Suprapubic skin (tissue), 4 donors: ENCODE data around the gene PREX1.

Experiments used
- CTCF ChIP-seq, 2 donors: fragments of 200-600 bp in 1 of 2; fragments of 450-650 bp in 1 of 2; sonication (generic) in 1 of 2; IDR thresholded peaks; one replicate each; pipeline ENCODE4 v1.5.1; 2016 to 2019; ENCODE audit warnings: antibody characterized with exemption in 2 of 2, mild to moderate bottlenecking in 1 of 2, moderate library complexity in 1 of 2
- EP300 ChIP-seq: sonication (generic); formaldehyde crosslinking; IDR thresholded peaks from one replicate; pipeline ENCODE4 v1.6.1; 2017; ENCODE audit warnings: antibody characterized with exemption
- POLR2A ChIP-seq, 2 donors: fragments of 450-650 bp; IDR thresholded peaks; one replicate each; pipeline ENCODE4 v1.6.1; 2017; ENCODE audit warnings: antibody characterized with exemption in 2 of 2, mild to moderate bottlenecking in 2 of 2, moderate library complexity in 2 of 2
- POLR2AphosphoS5 ChIP-seq, 3 donors: sonication (generic); formaldehyde crosslinking; IDR thresholded peaks; one replicate each; pipeline ENCODE4 v1.6.1; 2017; ENCODE audit warnings: antibody characterized with exemption in 3 of 3

- TF ChIP-seq POLR2A (IDR thresholded peaks at IDR 0.05) (no peak), CTCF (IDR thresholded peaks at IDR 0.05) (no peak), EP300 (no peak), POLR2AphosphoS5 (IDR thresholded peaks at IDR 0.05) (no peak)
Observed at GRCh38 chr20:48804300-48804980, 23.4 kb downstream of the PREX1 start.
